Retina (tissue), 1 donor: Measurements from ENCODE around the gene METAP2.

Source experiments
- DNase-seq: peaks from one replicate; pipeline ENCODE4 v3.0.0-alpha.2; 2016

The METAP2 gene

GRCh38 chr12:95516757-95517156 lies 42.8 kb downstream of the METAP2 start:
- DNase-seq = no peak

GRCh38 chr12:95517246-95517645 lies 43.3 kb downstream of the METAP2 start:
- DNase-seq = no peak

DNA sequence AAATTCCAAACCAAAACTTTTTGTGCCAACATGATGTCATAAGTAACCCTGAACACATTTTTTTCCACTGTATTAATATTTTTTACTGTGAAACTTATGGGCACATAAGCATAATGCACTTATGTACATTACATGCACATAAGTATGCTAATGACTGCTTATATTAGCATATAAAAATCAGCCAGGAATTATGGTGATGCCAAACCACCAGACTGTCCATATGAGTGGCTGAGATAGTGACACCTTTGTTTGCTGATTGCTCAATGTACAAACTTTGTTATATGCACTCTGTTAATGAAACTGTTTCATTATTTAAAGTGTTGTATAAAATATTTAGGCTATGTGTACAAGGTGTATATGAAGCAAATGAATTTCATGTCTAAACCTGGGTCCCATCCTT lies 45.0 kb downstream of the METAP2 start:
- DNase-seq = no peak

DNA sequence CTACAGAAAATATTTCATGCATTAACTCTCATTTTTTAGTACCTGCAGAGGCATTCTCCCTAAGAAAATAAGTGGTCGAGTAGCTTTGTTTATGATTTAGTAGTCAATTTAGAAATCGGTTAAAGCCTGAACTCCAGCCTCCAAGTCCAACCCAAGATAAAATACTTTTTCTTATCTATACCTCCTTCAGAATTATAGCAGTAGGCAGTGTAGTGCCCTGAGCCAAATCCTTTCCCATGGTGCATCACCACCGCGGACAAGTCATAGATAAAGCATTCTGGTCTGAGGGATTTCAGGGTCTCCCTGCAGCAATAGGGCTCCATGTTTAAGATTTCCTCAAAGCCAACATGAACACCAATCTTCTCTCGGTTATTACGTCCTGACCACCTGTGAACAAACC lies 46.9 kb downstream of the METAP2 start:
- DNase-seq = no peak

DNA sequence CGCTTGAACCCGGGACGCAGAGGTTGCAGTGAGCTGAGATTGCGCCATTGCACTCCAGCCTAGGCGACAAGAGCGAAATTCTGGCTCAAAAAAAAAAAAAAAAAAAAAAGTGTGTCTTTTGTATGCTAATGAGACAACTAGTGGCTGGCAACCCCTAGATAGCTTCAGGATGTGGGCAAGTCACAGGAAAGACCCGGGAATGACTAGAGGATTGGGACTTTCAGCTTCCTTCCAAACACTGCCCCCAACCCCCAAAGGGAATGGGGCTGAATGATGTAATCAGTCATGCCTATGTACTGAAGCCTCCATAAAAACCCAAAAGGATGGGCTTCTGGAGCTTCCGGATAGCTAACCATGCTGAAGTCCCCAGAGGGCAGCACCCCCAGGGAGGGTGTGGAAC lies 48.7 kb downstream of the METAP2 start:
- DNase-seq = no peak

DNA sequence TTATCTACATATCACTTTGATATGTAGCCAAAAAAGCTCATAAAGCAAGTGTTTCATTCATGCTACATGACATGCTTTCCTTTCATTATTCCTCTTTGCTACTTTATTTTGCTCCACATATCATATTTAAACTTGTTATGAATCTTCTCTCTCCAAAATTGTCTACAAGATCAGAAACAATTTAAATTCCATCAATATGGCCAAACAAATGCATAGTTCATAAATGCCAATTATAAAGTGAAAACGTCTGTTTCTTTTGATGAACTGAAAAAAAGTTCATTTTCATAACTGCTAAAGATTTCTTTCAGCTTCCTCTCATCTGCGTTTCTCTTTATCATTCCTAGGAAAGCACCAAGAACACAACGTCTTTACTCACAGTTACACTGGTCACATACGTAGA lies 54.5 kb downstream of the METAP2 start:
- DNase-seq = no peak

DNA sequence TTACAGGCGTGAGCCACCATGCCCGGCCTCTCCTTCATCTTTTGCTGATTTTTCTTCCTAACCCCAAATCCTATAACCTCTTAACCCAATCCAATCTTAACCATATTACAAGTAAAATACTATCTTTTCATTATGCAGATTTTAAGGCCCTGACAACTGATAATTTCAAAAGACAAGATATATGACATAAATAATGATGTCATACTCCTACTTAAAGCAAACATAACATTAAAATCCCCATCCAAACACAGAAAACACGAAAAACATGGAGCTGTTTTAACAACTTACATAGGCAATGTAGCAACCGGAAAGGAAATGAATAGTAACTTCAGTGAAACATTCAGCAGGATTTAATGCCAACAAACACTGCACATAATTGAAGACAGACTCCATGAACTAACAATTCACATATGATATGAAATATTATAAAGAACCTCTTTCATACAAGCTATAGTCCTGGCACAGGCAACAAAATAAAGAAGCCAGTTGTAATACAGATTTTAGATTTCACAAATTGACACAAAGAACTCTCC lies 55.8 kb downstream of the METAP2 start:
- DNase-seq = no peak

DNA sequence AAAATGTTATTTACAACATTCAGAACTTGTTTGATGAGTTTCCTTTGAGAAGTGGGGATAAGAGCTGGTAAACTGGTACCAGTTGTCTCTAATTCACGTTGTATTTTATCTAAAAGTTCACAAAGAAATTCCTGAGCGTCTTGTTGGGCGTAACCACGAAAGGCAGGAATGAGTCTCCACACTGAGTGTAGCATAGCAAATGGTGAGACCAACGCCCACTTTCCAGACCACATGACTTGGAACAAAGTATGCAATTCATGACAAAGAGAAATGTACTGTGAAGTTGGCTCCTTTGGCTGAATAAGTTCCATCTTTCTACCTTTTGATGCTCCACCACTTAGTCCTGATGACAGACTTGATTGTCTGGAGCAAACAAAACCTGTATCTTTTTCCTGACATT lies 58.9 kb downstream of the METAP2 start:
- no peak for DNase-seq

- no peak for DNase-seq
Observed at GRCh38 chr12:95533985-95534384, 60.0 kb downstream of the METAP2 start.

DNA sequence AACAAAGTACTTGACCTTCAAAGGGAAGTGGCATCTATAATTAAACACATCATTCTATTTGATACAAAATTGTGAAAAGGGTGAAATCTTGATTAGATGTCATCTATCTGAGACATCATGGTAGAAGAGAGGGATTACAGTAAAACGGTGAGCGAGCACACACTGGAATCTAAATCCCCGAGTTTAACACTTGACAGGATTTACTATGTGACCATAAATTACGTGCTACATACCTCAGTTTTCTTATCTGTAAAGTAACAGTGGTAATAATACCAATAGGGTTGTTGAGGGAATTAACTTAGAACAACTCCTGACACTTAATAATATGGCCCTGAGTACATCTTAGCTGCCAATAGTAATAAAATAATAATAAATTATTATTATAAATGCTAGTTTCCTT lies 64.1 kb downstream of the METAP2 start:
- no peak for DNase-seq

DNA sequence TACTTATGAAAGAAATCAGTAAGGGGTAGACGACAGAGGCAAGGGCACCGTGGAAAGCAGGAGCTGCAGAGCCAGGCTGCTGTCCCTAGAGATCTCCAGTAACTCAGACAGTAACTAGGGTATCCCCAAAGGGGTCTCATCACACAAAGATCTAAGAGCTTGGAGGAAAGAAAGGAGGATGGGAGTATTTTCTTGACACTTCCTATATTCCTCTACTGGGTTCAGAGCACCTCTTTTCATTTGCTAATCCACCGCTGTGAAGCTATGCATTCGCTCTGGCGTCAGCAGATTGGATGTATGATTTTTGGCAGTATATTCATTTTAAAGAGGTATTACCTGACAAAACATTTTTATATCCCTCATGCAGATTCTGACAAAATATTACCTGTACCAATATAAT lies 64.7 kb downstream of the METAP2 start:
- DNase-seq = no peak

GRCh38 chr12:95541436-95541835 lies 67.5 kb downstream of the METAP2 start:
- DNase-seq = no peak

DNA sequence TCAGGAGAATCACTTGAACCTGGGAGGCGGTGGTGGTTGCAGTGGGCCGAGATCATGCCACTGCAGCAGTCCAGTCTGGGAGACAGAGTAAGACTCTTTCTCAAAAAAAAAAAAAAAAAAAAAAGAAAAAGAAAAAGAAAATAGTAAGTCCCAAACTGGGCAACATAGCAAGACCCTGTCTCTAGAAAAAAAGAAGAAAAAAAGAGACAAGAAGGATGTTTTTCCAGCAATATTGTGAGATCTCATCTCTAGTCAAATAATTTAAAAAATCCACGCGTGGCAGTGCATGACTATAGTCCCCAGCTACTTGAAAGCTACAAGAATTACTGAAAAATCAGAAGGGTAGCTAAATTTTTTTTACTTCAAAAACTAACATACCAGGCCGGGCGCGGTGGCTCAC lies 69.4 kb downstream of the METAP2 start:
- DNase-seq = no peak

DNA sequence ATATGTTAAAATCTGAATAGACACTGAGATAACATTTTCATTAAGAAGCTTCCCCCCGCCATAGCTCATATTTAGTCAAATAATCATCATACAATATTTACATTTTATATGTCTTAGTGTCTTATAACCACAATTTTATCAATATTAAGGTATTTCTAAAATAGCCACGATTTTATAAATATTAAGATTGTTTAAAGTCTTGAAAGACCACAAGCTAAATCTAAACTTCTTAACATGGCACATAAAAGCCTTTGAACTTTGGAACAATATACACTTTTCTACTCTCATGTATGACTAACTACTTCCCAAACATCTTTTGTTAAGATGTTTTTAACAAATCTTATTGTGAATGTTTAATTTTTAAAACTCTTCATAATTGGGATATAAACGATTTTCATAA lies 70.8 kb downstream of the METAP2 start:
- DNase-seq = no peak

GRCh38 chr12:95545303-95545702 lies 71.4 kb downstream of the METAP2 start:
- DNase-seq = no peak

GRCh38 chr12:95545731-95546490 lies 72.0 kb downstream of the METAP2 start:
- DNase-seq = no peak

- DNase-seq = peak; percentile 25
Observed at GRCh38 chr12:95546491-95546813, 72.5 kb downstream of the METAP2 start.

DNA sequence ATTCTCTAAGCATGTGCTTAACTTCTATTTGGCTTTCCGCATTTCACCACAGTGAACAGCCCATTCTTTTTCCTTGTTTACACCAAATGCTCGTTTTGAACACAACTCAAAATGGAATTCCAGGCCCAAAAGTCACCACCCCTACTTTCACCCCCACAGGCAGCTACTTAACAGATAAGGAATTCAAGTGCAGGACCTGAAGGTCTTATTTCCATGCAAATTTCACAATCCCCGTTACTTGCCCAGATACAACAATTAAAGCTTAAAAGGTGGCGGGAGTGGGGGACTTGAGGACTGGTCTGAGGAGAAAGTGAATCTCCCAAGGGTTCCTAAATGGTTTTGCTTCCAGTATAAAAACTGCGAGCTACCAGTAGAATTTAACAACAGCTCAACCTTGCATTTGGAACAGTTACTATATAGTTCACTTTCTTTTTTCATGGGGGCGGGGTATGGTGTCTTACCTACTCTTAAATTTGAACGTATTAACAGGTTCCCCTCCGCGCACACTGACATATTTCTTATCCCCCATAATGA lies 73.6 kb downstream of the METAP2 start:
- DNase-seq = no peak

DNA sequence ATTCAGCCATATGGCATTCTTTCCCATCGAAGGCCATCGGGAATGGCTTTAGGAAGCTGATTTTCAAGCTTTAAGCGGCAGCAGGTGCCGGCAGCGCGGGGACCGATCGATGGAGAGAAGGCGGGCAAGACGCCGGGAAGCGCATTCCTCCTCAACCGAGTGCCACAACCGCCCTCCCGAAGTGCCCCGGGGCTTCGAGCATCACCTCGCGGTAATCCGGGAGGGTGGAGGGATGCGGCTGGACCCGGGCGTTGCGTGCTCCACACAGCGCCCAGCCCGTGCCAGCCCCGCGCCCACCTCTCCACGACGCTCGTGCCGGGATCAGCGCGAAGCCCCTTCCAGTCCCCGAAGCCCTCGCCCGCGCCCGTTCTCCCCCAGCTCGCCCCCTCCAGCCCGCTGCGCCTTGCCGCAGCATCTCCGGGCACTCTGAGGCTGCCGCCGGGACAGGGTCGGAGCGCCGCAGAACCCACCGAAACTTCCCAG lies 74.1 kb downstream of the METAP2 start:
- DNase-seq = peak; percentile 83

DNA sequence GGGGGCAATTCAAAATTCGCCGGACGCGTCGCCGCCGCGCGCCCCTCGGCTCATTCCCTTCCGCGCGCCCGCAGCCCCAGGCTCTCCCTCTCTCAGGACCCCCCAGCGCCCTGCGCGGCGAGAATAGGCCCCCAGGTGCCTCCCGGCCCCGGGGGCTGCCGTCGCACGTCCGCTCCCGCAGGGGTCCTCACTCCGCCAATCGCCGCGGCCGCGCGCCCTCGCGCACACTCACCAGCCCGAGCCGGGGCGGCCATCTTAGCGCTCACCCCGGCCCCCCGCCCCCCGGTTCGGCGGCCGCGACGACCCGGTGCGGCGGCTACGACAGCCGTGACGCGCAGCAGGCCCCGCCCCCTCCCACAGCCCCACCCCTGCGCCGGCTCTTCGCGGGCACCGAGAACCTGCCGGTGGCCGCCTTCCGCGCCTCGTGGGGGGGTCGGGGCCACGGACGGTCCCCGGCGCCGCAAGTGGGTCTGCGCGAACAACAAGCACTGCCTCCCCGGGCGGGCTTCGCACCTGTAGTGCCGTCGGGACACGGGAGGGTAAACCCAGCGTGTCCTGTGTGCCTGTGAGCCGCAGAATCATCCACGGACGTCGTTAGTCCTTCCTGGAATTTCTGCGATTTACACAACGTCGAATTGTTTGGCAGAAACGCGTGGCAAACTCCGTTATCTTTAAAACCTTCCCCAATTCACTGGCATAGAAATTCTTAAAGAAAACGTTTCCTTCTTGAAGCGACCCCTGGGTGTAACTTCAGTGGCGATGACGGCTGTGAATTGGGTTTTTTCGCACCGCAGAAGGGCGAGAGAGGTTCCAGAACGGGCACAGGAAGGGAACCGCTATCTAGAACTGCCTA lies 74.8 kb downstream of the METAP2 start:
- peak; percentile 82 for DNase-seq

GRCh38 chr12:95549392-95550084 lies 75.6 kb downstream of the METAP2 start:
- DNase-seq = no peak

DNA sequence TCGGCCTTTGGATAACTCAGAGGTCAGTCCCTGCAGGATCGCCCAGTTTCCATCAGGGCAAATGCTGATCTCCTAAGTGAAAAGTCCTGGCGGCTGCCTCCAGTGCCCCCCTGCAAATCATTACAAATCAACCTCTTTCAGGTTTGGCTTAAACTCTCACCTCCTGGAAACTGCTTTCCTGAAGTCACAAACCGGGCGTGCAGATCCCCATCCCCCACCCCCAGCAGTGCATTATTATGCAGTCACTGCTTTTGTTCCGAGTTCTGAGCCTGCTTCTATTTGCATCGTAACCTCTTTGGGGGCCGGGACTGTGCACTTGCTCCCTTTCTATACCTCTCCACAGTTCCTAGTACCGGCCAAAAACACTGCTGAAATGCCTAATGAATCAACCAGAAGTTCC lies 77.4 kb downstream of the METAP2 start, which contains the start of gene USP44:
Gene USP44 (minus strand): TSS at position 172 of the 400 bp plus-strand sequence. CDS start 17,220 bp downstream, outside the sequence.
- peak; percentile 39 for DNase-seq

GRCh38 chr12:95551913-95552516 lies 78.1 kb downstream of the METAP2 start:
- DNase-seq = no peak
